GM21786 (cell line): ENCODE results near the gene SEPTIN7.
"Not testable (repeated sequence)": the region's sequence is repeated elsewhere in the genome, so short reads cannot be mapped to it uniquely, and the experiment has no call there.

Experiments used
- ATAC-seq: cut with Tn5 transposase; IDR thresholded peaks from one replicate; pipeline ENCODE4 v1.9.1; 2021; ENCODE audit not compliant: unreplicated experiment

The SEPTIN7 gene

GRCh38 chr7:35800718-35801391 is at the start of gene SEPTIN7:
Gene SEPTIN7 (plus strand): TSS chr7:35801057. CDS start chr7:35801210, 153 bp downstream.
- peak; percentile 83 for ATAC-seq

DNA sequence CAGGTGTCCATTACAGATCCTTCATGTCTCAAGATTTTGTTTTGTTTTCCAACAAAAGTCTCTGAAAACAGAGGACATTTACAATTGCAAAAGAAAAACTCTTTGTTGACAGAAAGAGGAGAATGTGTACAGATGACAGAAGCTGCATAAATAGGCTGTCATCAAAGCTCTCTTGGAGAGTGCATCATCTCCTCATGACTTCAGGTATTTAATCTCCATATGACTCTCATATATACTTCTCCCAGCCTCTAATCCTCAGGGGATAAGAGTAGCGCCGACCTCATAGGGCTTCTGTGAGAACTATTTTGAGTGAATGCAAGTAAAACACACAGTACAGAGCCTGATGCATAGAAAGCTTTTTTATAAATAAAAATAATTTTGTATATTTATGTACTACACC is 48.1 kb upstream of the SEPTIN7 start:
- ATAC-seq = no peak

- no peak for ATAC-seq
These were observed 46.9 kb upstream of the SEPTIN7 start for GRCh38 chr7:35753761-35754603.

GRCh38 chr7:35754741-35755140 is 46.1 kb upstream of the SEPTIN7 start:
- ATAC-seq = no peak

DNA sequence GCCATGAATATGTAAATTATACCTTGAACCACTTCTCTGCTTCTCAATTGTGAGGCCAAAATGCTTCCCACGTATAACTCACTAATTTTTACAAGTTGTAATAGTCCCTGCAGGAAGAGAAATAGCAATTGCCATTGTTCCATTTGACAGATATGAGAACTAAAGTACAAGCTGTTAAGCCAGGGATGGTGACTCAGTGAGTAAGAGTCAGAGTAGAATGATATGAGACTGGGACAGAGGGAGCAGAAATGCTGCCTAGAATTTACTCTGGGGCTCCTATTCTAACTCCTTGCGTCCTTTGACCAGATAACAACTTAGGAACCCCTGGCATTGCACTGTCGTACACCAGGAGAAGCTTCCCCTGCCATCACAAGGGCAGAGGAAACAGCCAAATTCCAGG is 45.1 kb upstream of the SEPTIN7 start:
- ATAC-seq = no peak

DNA sequence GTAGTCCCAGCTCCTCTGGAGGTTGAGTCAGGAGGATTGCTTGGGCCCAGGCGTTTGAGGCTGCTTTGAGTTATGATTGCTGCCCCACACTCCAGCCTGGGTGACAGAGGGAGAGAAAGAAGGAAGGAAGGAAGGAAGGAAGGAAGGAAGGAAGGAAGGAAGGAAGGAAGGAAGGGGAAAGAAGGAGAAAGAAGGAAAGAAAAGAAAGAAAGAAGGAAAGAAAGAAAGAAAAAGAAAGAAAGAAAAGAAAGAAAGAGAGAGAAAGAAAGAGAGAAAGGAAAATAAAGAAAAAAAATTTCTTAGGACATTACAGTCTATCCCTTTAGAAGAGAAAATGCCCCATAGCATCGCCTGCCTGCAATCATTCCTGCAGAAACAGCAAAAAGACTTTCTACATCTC is 44.4 kb upstream of the SEPTIN7 start:
- ATAC-seq = not testable (repeated sequence)

DNA sequence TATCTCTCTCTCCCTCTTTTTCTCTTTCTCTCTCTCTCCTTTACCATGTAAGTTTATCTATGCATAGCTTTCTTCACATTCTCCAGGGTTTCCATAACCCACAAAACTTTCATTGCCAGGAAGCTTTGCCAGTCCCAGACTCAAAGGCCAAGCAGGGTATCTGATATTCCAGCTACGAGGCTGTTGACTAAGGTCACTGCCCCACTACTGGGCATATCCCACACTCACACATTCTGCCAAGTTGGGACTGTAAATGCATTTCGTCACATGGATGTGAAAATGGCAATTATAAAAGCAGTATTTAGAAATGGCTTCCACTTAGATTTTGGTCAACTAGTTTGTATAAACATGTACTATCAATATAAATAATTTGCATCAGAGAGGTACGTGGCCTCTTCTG is 43.3 kb upstream of the SEPTIN7 start:
- ATAC-seq = no peak

- no peak for ATAC-seq
These were observed 42.4 kb upstream of the SEPTIN7 start for GRCh38 chr7:35758421-35758820.

GRCh38 chr7:35760143-35760745 is 40.6 kb upstream of the SEPTIN7 start:
- ATAC-seq = no peak

DNA sequence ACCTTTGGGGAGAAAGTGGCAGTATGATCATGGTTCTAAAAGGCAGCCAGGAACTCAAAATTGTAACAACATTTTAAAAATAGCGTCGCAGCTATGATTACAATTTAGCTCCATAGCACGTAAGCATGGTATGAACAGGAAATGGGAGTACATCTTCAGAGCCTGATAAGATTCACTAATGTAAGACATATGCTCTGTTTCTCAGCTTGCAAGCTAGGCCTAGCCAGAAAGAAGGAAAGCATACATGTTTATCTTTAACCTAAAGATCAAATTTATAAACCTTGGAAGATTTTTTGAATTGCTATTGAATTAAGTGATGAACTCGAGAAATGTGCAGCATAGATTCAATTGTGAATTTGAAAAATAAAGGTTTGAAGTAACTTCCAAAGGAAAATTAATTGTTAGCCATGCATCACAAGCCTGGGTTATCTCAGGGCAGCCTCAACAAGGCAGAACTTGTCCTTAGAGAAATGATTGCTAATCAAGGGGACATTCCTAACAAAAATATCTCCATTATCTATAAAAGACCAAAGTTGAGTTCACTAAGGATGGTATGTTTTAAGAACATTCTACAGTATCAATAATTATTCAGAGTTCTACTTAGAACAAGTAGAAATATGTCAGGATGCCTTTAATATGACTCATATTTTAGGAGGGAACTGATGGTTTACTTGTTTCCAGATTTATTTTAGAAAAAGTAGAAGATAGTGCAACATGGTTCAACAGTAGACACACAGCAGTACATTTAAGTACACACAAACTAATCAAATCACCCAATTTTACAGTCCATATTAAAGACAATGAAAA is 38.8 kb upstream of the SEPTIN7 start:
- no peak for ATAC-seq

GRCh38 chr7:35762781-35763180 is 38.1 kb upstream of the SEPTIN7 start:
- ATAC-seq = no peak

- no peak for ATAC-seq
These were observed 32.5 kb upstream of the SEPTIN7 start for GRCh38 chr7:35768346-35768745.

DNA sequence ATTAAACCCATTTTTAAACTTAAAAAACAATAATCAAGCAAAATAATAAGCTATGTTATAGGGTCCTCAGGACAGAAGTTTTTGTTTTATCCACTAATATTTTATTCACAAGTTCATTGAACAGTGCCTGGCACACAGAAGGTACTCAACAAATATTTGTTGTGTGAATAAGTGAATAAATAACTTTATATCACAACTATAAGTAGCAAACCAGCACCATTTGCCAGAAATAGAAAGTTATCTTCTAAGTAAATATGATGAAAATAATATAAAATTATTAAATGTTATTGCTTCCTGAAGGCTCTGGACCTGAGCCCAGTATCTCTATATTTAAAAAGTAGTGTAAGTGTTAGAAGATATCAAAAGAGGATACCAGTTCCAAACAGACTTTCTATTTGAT is 29.1 kb upstream of the SEPTIN7 start:
- no peak for ATAC-seq

- no peak for ATAC-seq
These were observed 26.9 kb upstream of the SEPTIN7 start for GRCh38 chr7:35773994-35774393.

DNA sequence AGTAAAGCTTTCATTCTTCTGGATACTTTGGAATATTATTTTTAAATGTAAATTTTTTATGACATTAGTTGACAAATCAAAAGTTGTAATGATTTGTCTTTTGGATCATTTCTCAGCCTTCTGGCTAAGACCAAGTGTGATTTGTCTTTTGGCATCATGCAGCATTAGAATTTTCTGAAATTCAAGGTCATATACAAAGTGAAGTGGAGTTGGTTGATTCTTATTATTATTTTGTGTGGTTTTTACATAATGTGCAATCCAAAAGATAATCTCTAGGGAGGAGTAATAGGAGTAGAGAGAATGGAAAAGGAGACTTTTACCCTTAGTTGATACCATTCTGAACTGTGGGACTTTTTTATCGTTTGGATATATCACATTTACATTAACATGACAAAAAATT is 24.2 kb upstream of the SEPTIN7 start:
- ATAC-seq = no peak

DNA sequence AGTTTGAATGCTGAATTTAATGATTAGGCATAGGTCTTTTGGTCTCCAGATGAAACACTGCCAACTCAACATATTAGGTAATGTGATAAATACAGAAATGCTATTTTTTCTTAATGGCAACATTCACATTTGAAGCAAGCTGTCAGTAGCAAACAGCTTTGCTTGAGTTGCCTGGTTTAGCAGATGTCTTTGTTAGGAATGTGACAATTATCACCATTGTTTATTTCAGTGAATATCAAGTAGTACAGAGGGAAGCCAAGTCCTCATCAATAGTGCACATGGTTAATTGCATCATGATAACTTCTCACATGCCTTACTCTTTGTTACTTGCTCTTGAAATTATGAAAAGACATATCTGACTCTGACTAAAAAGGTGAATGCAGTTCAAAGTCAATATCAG is 23.7 kb upstream of the SEPTIN7 start:
- ATAC-seq = no peak

DNA sequence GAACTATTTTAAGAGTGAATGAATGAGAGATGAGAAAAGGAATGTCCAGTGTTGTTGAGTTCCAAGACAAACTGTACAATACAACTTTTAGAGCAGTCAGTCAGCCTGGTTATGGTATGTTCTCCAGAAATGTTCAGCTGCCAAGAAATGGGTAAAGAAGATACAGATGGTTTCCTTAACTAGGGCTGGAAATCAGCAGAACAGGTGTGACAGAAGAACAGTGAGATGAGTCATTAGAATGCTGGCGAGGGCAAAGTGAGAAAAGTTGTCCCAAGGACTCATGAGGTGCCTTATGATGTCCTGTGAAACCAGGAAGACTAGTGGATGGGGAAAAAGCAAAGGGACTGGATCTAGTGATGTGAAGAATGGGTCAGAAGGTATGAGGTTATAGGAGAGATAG is 20.8 kb upstream of the SEPTIN7 start:
- ATAC-seq = no peak

- ATAC-seq = no peak
These were observed 19.6 kb upstream of the SEPTIN7 start for GRCh38 chr7:35781200-35781701.

- no peak for ATAC-seq
These were observed 18.9 kb upstream of the SEPTIN7 start for GRCh38 chr7:35781767-35782515.

GRCh38 chr7:35784332-35784731 is 16.5 kb upstream of the SEPTIN7 start:
- no peak for ATAC-seq
